IMR-90 (cell line): Measurements from ENCODE around the gene DHRSX. TPM values are rescaled to one million over a fixed set of nuclear protein-coding genes. Genes with fewer than 3 reads are reported as not detected.

Source experiments
- ATAC-seq: fragments of 200-7000 bp; cut with Tn5 transposase; 2 replicates; pipeline ENCODE4 v1.9.1; 2020; ENCODE audit warnings: low read depth, mild to moderate bottlenecking, moderate library complexity
- BruUV-seq: library from RNA; stranded (reverse); fragments of 400-500 nt; replicated peaks from 2 replicates; lab custom pipeline; 2021; lab: Mats Ljungman, UMichigan
- CTCF ChIA-PET: fragments of 300-600 bp; formaldehyde crosslinking; extraction: SDS; loops from one replicate; lab custom pipeline; 2021; ENCODE audit warnings: antibody characterized with exemption; lab: Yijun Ruan, JAX
- POLR2A ChIA-PET: fragments of 300-600 bp; sonication (Branson Sonifier 250); formaldehyde crosslinking; loops from one replicate; lab custom pipeline; 2022; ENCODE audit warnings: antibody characterized with exemption; ENCODE audit not compliant: unreplicated experiment; lab: Charles Lee
- DNase-seq: peaks from one replicate; pipeline ENCODE4 v3.0.0; 2013
- H2AFZ ChIP-seq: replicated peaks from 2 replicates; pipeline ENCODE3; 2013; ENCODE audit warnings: low read length, mild to moderate bottlenecking; ENCODE audit not compliant: poor library complexity
- H2AK5ac ChIP-seq: 2 replicates; pipeline ENCODE4 v1.6.1; 2013; ENCODE audit warnings: low read depth, low read length, inconsistent platforms
- H2AK9ac ChIP-seq: replicated peaks from 2 replicates; pipeline ENCODE3; 2013; ENCODE audit warnings: mild to moderate bottlenecking, low read depth, low read length, moderate library complexity; ENCODE audit not compliant: poor library complexity
- H2BK120ac ChIP-seq: 2 replicates; pipeline ENCODE4 v1.6.1; 2013; ENCODE audit warnings: low read depth, low read length, inconsistent platforms
- H2BK15ac ChIP-seq: 3 replicates; pipeline ENCODE4 v1.6.1; 2013; ENCODE audit warnings: low read depth, low read length, inconsistent platforms
- H2BK20ac ChIP-seq: 2 replicates; pipeline ENCODE4 v1.6.1; 2013; ENCODE audit warnings: low read depth, mild to moderate bottlenecking, inconsistent platforms, low read length, moderate library complexity
- H2BK5ac ChIP-seq: 2 replicates; pipeline ENCODE4 v1.6.1; 2013; ENCODE audit warnings: mild to moderate bottlenecking, low read depth, low read length, inconsistent platforms; ENCODE audit not compliant: poor library complexity, severe bottlenecking
- H3K14ac ChIP-seq: replicated peaks from 2 replicates; pipeline ENCODE4 v1.6.1; 2013; ENCODE audit warnings: low read depth, low read length, inconsistent platforms
- H3K18ac ChIP-seq: 2 replicates; pipeline ENCODE4 v1.6.1; 2013; ENCODE audit warnings: low read depth, low read length, control low read depth
- H3K23ac ChIP-seq: 2 replicates; pipeline ENCODE4 v1.6.1; 2013; ENCODE audit warnings: low read depth, low read length, inconsistent platforms
- H3K27ac ChIP-seq: 2 replicates; pipeline ENCODE4 v1.5.1; 2013; ENCODE audit warnings: mild to moderate bottlenecking, control low read depth, low read length; ENCODE audit not compliant: insufficient read depth
- H3K27me3 ChIP-seq: 2 replicates; pipeline ENCODE4 v1.6.1; 2013; ENCODE audit warnings: low read length; ENCODE audit not compliant: control insufficient read depth, insufficient read depth
- H3K36me3 ChIP-seq: 2 replicates; pipeline ENCODE4 v1.6.1; 2013; ENCODE audit warnings: low read length, mixed read lengths; ENCODE audit not compliant: control insufficient read depth, insufficient read depth
- H3K4ac ChIP-seq: 2 replicates; pipeline ENCODE4 v1.6.1; 2013; ENCODE audit warnings: low read depth, low read length, inconsistent platforms
- H3K4me1 ChIP-seq: 2 replicates; pipeline ENCODE4 v1.6.1; 2013; ENCODE audit warnings: low read length, mixed read lengths; ENCODE audit not compliant: control insufficient read depth, insufficient read depth
- H3K4me2 ChIP-seq: 2 replicates; pipeline ENCODE4 v1.6.1; 2013; ENCODE audit warnings: low read depth, mild to moderate bottlenecking, control low read depth, low read length, moderate library complexity
- H3K4me3 ChIP-seq: 2 replicates; pipeline ENCODE4 v1.5.1; 2013; ENCODE audit warnings: low read depth, mild to moderate bottlenecking, control low read depth, low read length, moderate library complexity; ENCODE audit not compliant: insufficient read depth
- H3K56ac ChIP-seq: 2 replicates; pipeline ENCODE4 v1.6.1; 2013; ENCODE audit warnings: low read length, inconsistent platforms; ENCODE audit not compliant: insufficient read depth; ENCODE audit errors: extremely low read depth
- H3K79me1 ChIP-seq, 2 experiments: 2 replicates each; pipeline ENCODE4 v1.6.1; 2013; ENCODE audit warnings: low read length in 2 of 2, inconsistent platforms in 1 of 2, low read depth in 1 of 2
- H3K9ac ChIP-seq: 2 replicates; pipeline ENCODE4 v1.6.1; 2013; ENCODE audit warnings: low read depth, low read length, control low read depth
- H3K9me1 ChIP-seq: 2 replicates; pipeline ENCODE4 v1.6.1; 2013; ENCODE audit warnings: low read length, inconsistent platforms; ENCODE audit not compliant: insufficient read depth
- H3K9me3 ChIP-seq: 2 replicates; pipeline ENCODE4 v1.6.1; 2013; ENCODE audit warnings: low read length; ENCODE audit not compliant: control insufficient read depth, insufficient read depth
- H4K20me1 ChIP-seq: 2 replicates; pipeline ENCODE4 v1.6.1; 2013; ENCODE audit warnings: low read length, inconsistent platforms; ENCODE audit not compliant: insufficient read depth
- H4K5ac ChIP-seq: 2 replicates; pipeline ENCODE4 v1.6.1; 2013; ENCODE audit warnings: mild to moderate bottlenecking, low read depth, low read length, control low read depth
- H4K8ac ChIP-seq, 2 experiments: 2 replicates each; pipeline ENCODE4 v1.6.1; 2013; ENCODE audit warnings: low read depth in 2 of 2, low read length in 2 of 2, control low read depth in 1 of 2, inconsistent platforms in 1 of 2
- H4K91ac ChIP-seq: 2 replicates; pipeline ENCODE4 v1.6.1; 2013; ENCODE audit warnings: low read depth, low read length, inconsistent platforms; ENCODE audit not compliant: insufficient read depth
- BHLHE40 ChIP-seq: fragments of 150-350 bp; IDR thresholded peaks from 2 replicates; pipeline ENCODE4 v1.6.1; 2016; ENCODE audit warnings: mild to moderate bottlenecking, low read depth, low read length
- CEBPB ChIP-seq: IDR thresholded peaks from 2 replicates; pipeline ENCODE4 v1.6.1; 2012; ENCODE audit warnings: low read depth, low read length, improper control_type of control experiment
- ELK1 ChIP-seq: fragments of 150-350 bp; IDR thresholded peaks from 2 replicates; pipeline ENCODE4 v1.6.1; 2016; ENCODE audit warnings: low read depth, mild to moderate bottlenecking, low read length, moderate library complexity, borderline replicate concordance
- FOS ChIP-seq: fragments of 150-350 bp; IDR thresholded peaks from 2 replicates; pipeline ENCODE4 v1.6.1; 2016; ENCODE audit warnings: low read depth, low read length
- MAFK ChIP-seq: IDR thresholded peaks from 2 replicates; pipeline ENCODE4 v1.6.1; 2012; ENCODE audit warnings: low read depth, low read length, improper control_type of control experiment
- NFE2L2 ChIP-seq: fragments of 150-350 bp; IDR thresholded peaks from 2 replicates; pipeline ENCODE4 v1.6.1; 2016; ENCODE audit warnings: low read depth, mild to moderate bottlenecking, low read length
- POLR2A ChIP-seq: IDR thresholded peaks from 2 replicates; pipeline ENCODE4 v1.6.1; 2012; ENCODE audit warnings: mild to moderate bottlenecking, low read depth, low read length
- RAD21 ChIP-seq: IDR thresholded peaks from 2 replicates; pipeline ENCODE4 v1.6.1; 2012; ENCODE audit warnings: low read length, improper control_type of control experiment
- RFX5 ChIP-seq: IDR thresholded peaks from 2 replicates; pipeline ENCODE4 v1.8.0; 2012; ENCODE audit warnings: low read depth, mild to moderate bottlenecking, low read length, moderate library complexity
- SMC3 ChIP-seq: fragments of 150-350 bp; IDR thresholded peaks from 2 replicates; pipeline ENCODE4 v1.6.1; 2016; ENCODE audit warnings: low read depth, mild to moderate bottlenecking, antibody characterized with exemption, low read length, moderate library complexity
- USF2 ChIP-seq: fragments of 150-350 bp; IDR thresholded peaks from 2 replicates; pipeline ENCODE4 v1.6.1; 2017; ENCODE audit warnings: mild to moderate bottlenecking, antibody characterized with exemption, low read length, low read depth
- WGBS, 2 experiments: methylation state at CpG; one replicate each; pipeline versions ENCODE4 v1.1.5 to v1.1.7; 2013; ENCODE audit warnings: missing lambda C conversion rate in 2 of 2; ENCODE audit not compliant: insufficient read length in 1 of 2; ENCODE audit errors: extremely low coverage in 2 of 2; 5-methylcytosine and 5-hydroxymethylcytosine counted together
- dilution Hi-C: fragments of 300-500 bp; cut with HindIII; formaldehyde crosslinking; loops from one replicate; pipeline ENCODE4 v1.14.3; 2018; ENCODE audit warnings: low sequenced_read_pairs; ENCODE audit not compliant: unreplicated experiment
- in situ Hi-C: fragments of 300-500 bp; cut with MboI; formaldehyde crosslinking; loops from 3 replicates; pipeline ENCODE4 v1.14.3; 2019; ENCODE audit warnings: low sequenced_read_pairs, inconsistent platforms, mixed read lengths
- intact Hi-C: fragments of 100-400 bp; cut with micrococcal nuclease; formaldehyde crosslinking; loops from 2 replicates; pipeline ENCODE4 v1.10.0; 2022
- polyA plus RNA-seq, 3 experiments: library from polyadenylated mRNA; depleted of rRNA; stranded (reverse); fragments of >200 nt; gene quantifications; 2 replicates each; pipeline ENCODE4 v1.2.3, GENCODE V29; 2012; ENCODE audit warnings: low replicate concordance in 1 of 3
- total RNA-seq: library from RNA; depleted of rRNA; stranded (reverse); fragments of >200 nt; gene quantifications from 2 replicates; pipeline ENCODE4 v1.2.3, GENCODE V29; 2012

Gene DHRSX
- total and polyA plus RNA-seq, 2 of the 4 experiments (the other 2 are of a cell fraction) = 26.2 to 38.0 TPM

- no TSS peak for BruUV-seq
- POLR2A ChIA-PET = no interaction called here
- CTCF ChIA-PET = no interaction called here
- Histone ChIP-seq H3K79me1 (peaks cover 0 to 4% of the 10 kb centered on the region in 2 experiments; a peak in 2 of 4 replicates), H3K4ac (no peak overlapping the region), H2AK9ac (no peak overlapping the region), H2BK5ac (no peak overlapping the region), H3K9me1 (peaks cover 8% of the 10 kb centered on the region), H3K27ac (no peak overlapping the region), H3K14ac (no peak overlapping the region), H4K5ac (no peak overlapping the region), H3K4me3 (no peak overlapping the region), H3K27me3 (no peaks in the 10 kb centered on the region), H3K23ac (no peak overlapping the region), H2BK20ac (no peak overlapping the region), H2AFZ (no peak overlapping the region), H4K20me1 (peaks cover 9% of the 10 kb centered on the region), H3K4me2 (no peak overlapping the region), H3K36me3 (no peaks in the 10 kb centered on the region), H2AK5ac (no peak overlapping the region), H4K91ac (no peak overlapping the region), H3K56ac (no peak overlapping the region), H3K18ac (no peak overlapping the region), H3K4me1 (peaks cover 5% of the 10 kb centered on the region; the same call in 1 of the 2 replicates), H2BK120ac (no peak overlapping the region), H3K9me3 (peaks cover 4% of the 10 kb centered on the region), H4K8ac (no peak overlapping the region), H3K9ac (no peak overlapping the region), H2BK15ac (no peak overlapping the region)
- 100% methylated on average over 5 of the region's 10 CpGs; no CpG with 5 or more reads in 1 of the 2 experiments for WGBS, 2 experiments
- DNase-seq (no peak), ATAC-seq (no peak)
- dilution Hi-C loops = no loop called here
- in situ Hi-C loops = no loop called here
- intact Hi-C loops = no loop called here
- no peak for TF ChIP-seq CEBPB
- no peak for TF ChIP-seq USF2
- TF ChIP-seq MAFK = no peak
- TF ChIP-seq RAD21 = no peak
- no peak for TF ChIP-seq FOS
- no peak for TF ChIP-seq ELK1
- TF ChIP-seq SMC3 = no peak
- TF ChIP-seq BHLHE40 = no peak
- TF ChIP-seq NFE2L2 = no peak
- TF ChIP-seq RFX5 = no peak
- no peak for TF ChIP-seq POLR2A
Measured at GRCh38 chrX:2318371-2318770, 182.4 kb downstream of the DHRSX start.
